Keratinocyte (primary cell): ENCODE measurements around the gene CNOT8. TPM values are rescaled to one million over a fixed set of nuclear protein-coding genes. Genes with fewer than 3 reads are reported as not detected.

ENCODE experiments used
- DNase-seq: peaks from one replicate; pipeline ENCODE4 v3.0.0-alpha.2; 2011; ENCODE audit warnings: low read depth, missing footprints, low spot score
- FAIRE-seq: peaks from 2 replicates; lab custom pipeline; 2011; peaks lifted over from hg19 to GRCh38; lab: Jason Lieb, UNC
- H2AFZ ChIP-seq: 2 replicates; pipeline ENCODE4 v1.6.0; 2012; ENCODE audit warnings: low read length, control low read depth, inconsistent platforms; ENCODE audit not compliant: control insufficient read depth
- H3K27ac ChIP-seq: 2 replicates; pipeline ENCODE4 v1.5.1; 2011; ENCODE audit warnings: low read length; ENCODE audit not compliant: control insufficient read depth, insufficient read depth
- H3K27me3 ChIP-seq: 3 replicates; pipeline ENCODE4 v1.6.0; 2011; ENCODE audit warnings: low read length; ENCODE audit not compliant: control insufficient read depth, insufficient read depth; ENCODE audit errors: extremely low read depth
- H3K36me3 ChIP-seq, 2 experiments: 2 replicates in 1 of 2; 3 replicates in 1 of 2; pipeline ENCODE4 v1.5.1; 2011; ENCODE audit warnings: low read length in 2 of 2, mild to moderate bottlenecking in 1 of 2; ENCODE audit not compliant: control insufficient read depth in 2 of 2, insufficient read depth in 2 of 2; ENCODE audit errors: extremely low read depth in 1 of 2
- H3K4me1 ChIP-seq: 3 replicates; pipeline ENCODE4 v1.5.1; 2011; ENCODE audit warnings: low read length; ENCODE audit not compliant: control insufficient read depth, insufficient read depth; ENCODE audit errors: extremely low read depth
- H3K4me2 ChIP-seq: 3 replicates; pipeline ENCODE4 v1.6.0; 2011; ENCODE audit warnings: low read depth, low read length; ENCODE audit not compliant: control insufficient read depth, insufficient read depth; ENCODE audit errors: extremely low read depth
- H3K4me3 ChIP-seq, 3 experiments: fragments of 200-600 bp in 1 of 3; sonication (generic) in 1 of 3; 2 replicates in 2 of 3; 3 replicates in 1 of 3; pipeline ENCODE4 v1.5.1; 2011 to 2016; ENCODE audit warnings: low read length in 3 of 3, mild to moderate bottlenecking in 3 of 3, control low read depth in 2 of 3, inconsistent platforms in 1 of 3, low read depth in 1 of 3, mixed read lengths in 1 of 3, mixed run types in 1 of 3, moderate library complexity in 1 of 3; ENCODE audit not compliant: control insufficient read depth in 2 of 3, insufficient read depth in 2 of 3; ENCODE audit errors: extremely low read depth in 1 of 3
- H3K79me2 ChIP-seq: 2 replicates; pipeline ENCODE4 v1.6.0; 2012; ENCODE audit warnings: low read length; ENCODE audit not compliant: control insufficient read depth, insufficient read depth
- H3K9ac ChIP-seq: 3 replicates; pipeline ENCODE4 v1.6.0; 2011; ENCODE audit warnings: low read length; ENCODE audit not compliant: control insufficient read depth, insufficient read depth; ENCODE audit errors: extremely low read depth
- H3K9me1 ChIP-seq: 3 replicates; pipeline ENCODE4 v1.6.0; 2011; ENCODE audit warnings: low read length; ENCODE audit not compliant: control insufficient read depth, insufficient read depth; ENCODE audit errors: extremely low read depth
- H3K9me3 ChIP-seq: 2 replicates; pipeline ENCODE4 v1.5.1; 2012; ENCODE audit warnings: low read depth, low read length; ENCODE audit not compliant: control insufficient read depth
- H4K20me1 ChIP-seq: 3 replicates; pipeline ENCODE4 v1.6.0; 2011; ENCODE audit warnings: low read length; ENCODE audit not compliant: control insufficient read depth, insufficient read depth; ENCODE audit errors: extremely low read depth
- EZH2 ChIP-seq: IDR thresholded peaks from one replicate; pipeline ENCODE4 v1.6.1; 2012; ENCODE audit warnings: inconsistent platforms, mild to moderate bottlenecking, low read length, moderate library complexity
- dilution Hi-C: fragments of 300-500 bp; cut with MboI; formaldehyde crosslinking; loops from one replicate; pipeline ENCODE4 v1.7.0; 2020; ENCODE audit warnings: low sequenced_read_pairs; ENCODE audit not compliant: extremely low pct_ligation_motif_present
- polyA plus RNA-seq, 5 experiments: library from polyadenylated mRNA; depleted of rRNA in 3 of 5; stranded (reverse) in 3 of 5; stranded (forward) in 1 of 5; unstranded in 1 of 5; fragments of >200 nt; gene quantifications; 1 replicate in 1 of 5; 2 replicates in 3 of 5; 3 replicates in 1 of 5; pipeline versions ENCODE4 v1.2.1 to v1.2.3, GENCODE V29; 2011 to 2012; ENCODE audit warnings: missing spikeins in 2 of 5, low read depth in 1 of 5, low replicate concordance in 1 of 5
- TF ChIP-seq, protein P1 (sequence below), 3 experiments: IDR thresholded peaks in 1 of 3; conservative IDR thresholded peaks in 1 of 3; optimal IDR thresholded peaks in 1 of 3; 2 replicates in 2 of 3; 3 replicates in 1 of 3; pipeline versions ENCODE3 to v1.5.1; 2011; ENCODE audit warnings: low read length in 3 of 3, mild to moderate bottlenecking in 3 of 3, moderate library complexity in 2 of 3, control low read depth in 1 of 3, inconsistent platforms in 1 of 3; ENCODE audit not compliant: insufficient read depth in 2 of 3; ENCODE audit errors: extremely low read depth in 1 of 3

The CNOT8 gene
- polyA plus RNA-seq, 1 donor (not counting 4 experiments of a cell fraction or from before 2014, with no cell fraction given) = 44.5 TPM

- Histone ChIP-seq H3K79me2 (peaks cover 2% of the 10 kb centered on the region), H3K27me3 (no peaks in the 10 kb centered on the region), H3K4me2 (no peak overlapping the region), H3K36me3 (peaks cover 42 to 57% of the 10 kb centered on the region in 2 experiments), H4K20me1 (no peaks in the 10 kb centered on the region), H3K27ac (no peak overlapping the region), H3K4me1 (no peaks in the 10 kb centered on the region), H3K9ac (no peak overlapping the region), H3K9me1 (no peaks in the 10 kb centered on the region), H3K4me3 (no peak overlapping the region), H2AFZ (no peak overlapping the region), H3K9me3 (no peaks in the 10 kb centered on the region)
- dilution Hi-C loops = no loop called here
- FAIRE-seq (no peak), DNase-seq (no peak)
- TF ChIP-seq, protein P1, sequence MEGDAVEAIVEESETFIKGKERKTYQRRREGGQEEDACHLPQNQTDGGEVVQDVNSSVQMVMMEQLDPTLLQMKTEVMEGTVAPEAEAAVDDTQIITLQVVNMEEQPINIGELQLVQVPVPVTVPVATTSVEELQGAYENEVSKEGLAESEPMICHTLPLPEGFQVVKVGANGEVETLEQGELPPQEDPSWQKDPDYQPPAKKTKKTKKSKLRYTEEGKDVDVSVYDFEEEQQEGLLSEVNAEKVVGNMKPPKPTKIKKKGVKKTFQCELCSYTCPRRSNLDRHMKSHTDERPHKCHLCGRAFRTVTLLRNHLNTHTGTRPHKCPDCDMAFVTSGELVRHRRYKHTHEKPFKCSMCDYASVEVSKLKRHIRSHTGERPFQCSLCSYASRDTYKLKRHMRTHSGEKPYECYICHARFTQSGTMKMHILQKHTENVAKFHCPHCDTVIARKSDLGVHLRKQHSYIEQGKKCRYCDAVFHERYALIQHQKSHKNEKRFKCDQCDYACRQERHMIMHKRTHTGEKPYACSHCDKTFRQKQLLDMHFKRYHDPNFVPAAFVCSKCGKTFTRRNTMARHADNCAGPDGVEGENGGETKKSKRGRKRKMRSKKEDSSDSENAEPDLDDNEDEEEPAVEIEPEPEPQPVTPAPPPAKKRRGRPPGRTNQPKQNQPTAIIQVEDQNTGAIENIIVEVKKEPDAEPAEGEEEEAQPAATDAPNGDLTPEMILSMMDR (optimal IDR thresholded peaks at IDR 0.05 in 1 of 3, IDR thresholded peaks at IDR 0.05 in 1 of 3, conservative IDR thresholded peaks at IDR 0.05 in 1 of 3; ENCODE audit: extremely low read depth in 1 of 3, insufficient read depth in 2 of 3, low read length in 3 of 3) = no peak
- TF ChIP-seq EZH2 = no peak
Measured at GRCh38 chr5:154813736-154814135, 44.7 kb upstream of the CNOT8 start.

DNA sequence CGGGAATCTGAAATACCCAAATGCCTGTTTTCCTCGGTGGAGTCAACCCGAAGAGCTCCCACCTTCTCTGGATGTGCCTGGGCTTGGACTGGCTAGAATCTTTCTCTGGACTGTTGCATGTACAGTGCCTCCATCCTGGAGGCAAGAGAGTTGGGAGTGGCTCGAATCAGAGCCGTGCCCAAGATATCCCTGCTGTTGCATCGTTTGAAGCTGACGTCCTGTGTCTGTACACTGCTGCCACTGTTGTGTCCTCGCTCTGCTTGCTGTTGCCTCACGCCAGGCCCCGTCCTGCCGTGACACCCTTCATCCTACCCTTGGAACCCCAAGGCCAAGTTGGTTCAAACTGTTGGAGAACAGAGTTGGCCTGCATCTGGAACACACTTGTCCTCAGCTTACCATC lies 43.4 kb upstream of the CNOT8 start:
- H3K9me1 ChIP-seq = no peaks in the 10 kb centered on the region
- no peaks in the 10 kb centered on the region for H3K9me3 ChIP-seq
- no peak overlapping the region for H3K4me3 ChIP-seq
- dilution Hi-C loops = no loop called here
- H3K4me1 ChIP-seq = no peaks in the 10 kb centered on the region
- FAIRE-seq = no peak
- H2AFZ ChIP-seq = no peak overlapping the region
- TF ChIP-seq, protein P1 (optimal IDR thresholded peaks at IDR 0.05 in 1 of 3, IDR thresholded peaks at IDR 0.05 in 1 of 3, conservative IDR thresholded peaks at IDR 0.05 in 1 of 3; ENCODE audit: extremely low read depth in 1 of 3, insufficient read depth in 2 of 3, low read length in 3 of 3) = no peak
- no peak for TF ChIP-seq EZH2
- DNase-seq = no peak
- no peak overlapping the region for H3K9ac ChIP-seq
- no peaks in the 10 kb centered on the region for H3K27me3 ChIP-seq
- peaks cover 40 to 62% of the 10 kb centered on the region in 2 experiments for H3K36me3 ChIP-seq
- H3K4me2 ChIP-seq = no peak overlapping the region
- H4K20me1 ChIP-seq = no peaks in the 10 kb centered on the region
- no peak overlapping the region for H3K27ac ChIP-seq
- peaks cover 2% of the 10 kb centered on the region for H3K79me2 ChIP-seq
